Measurements from ENCODE around the gene CNR2. TPM values are rescaled to one million over a fixed set of nuclear protein-coding genes. Genes with fewer than 3 reads are reported as not detected.

Gene CNR2
- polyA plus RNA-seq, 1 of the 3 experiments (the other 2 are of a cell fraction): not detected

DNA sequence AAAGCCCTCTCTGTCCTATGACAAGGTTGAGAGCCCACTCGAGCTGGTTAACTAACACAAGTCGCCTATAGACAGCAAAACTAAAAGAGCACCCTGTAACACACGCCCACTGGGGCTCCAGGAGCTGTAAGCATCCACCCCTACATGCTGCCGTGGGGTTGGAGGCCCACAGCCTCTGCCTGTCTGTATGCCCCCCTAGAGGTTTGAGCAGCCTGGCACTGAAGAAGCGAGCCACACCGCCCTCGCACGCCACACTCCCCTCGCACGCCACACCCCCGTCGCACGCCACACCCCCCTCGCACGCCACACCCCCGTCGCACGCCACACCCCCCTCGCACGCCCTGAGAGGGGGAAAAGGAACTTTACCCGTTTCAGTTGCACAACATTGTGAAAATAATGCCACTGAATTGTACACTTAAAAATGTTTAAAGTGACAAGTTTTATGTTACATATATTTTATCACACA is 74.7 kb downstream of the CNR2 start:
- Histone ChIP-seq H3K4me2 (peak overlapping the region; percentile 84), H2AFZ (ENCODE audit: low read depth) (peak overlapping the region; percentile 97), H3K79me2 (ENCODE audit: insufficient read depth) (no peaks in the 10 kb centered on the region), H3K4me3 (ENCODE audit: low read depth in 2 of 2, low read length in 1 of 2) (peak overlapping the region; percentile 39 to 62), H3K27ac (ENCODE audit: low read depth in 2 of 2, low read length in 1 of 2) (no peak overlapping the region), H3K36me3 (replicated peaks in 1 of 2; ENCODE audit: control insufficient read depth in 1 of 2, insufficient read depth in 2 of 2, low read length in 1 of 2) (no peaks in the 10 kb centered on the region), H3K4me1 (ENCODE audit: control insufficient read depth in 1 of 2, insufficient read depth in 2 of 2, low read depth in 1 of 2, low read length in 1 of 2) (peaks cover 0 to 6% of the 10 kb centered on the region in 2 experiments; a peak in 1 of 4 replicates), H3K9ac (no peak overlapping the region; the same call in 1 of the 2 replicates), H3K9me3 (no peaks in the 10 kb centered on the region), H3F3A (replicated peaks; ENCODE audit: insufficient read depth) (no peaks in the 10 kb centered on the region), H3K27me3 (ENCODE audit: insufficient read depth) (no peaks in the 10 kb centered on the region), H4K20me1 (ENCODE audit: insufficient read depth) (no peaks in the 10 kb centered on the region), H3K9me2 (no peaks in the 10 kb centered on the region)
- ChIA-PET POLR2A (no interaction called here), CTCF (interaction anchor here (1.1 to 1.3 kb wide), 3 partner anchors 25 to 78 kb away, joined by 3 read pairs; no protein-coding TSS in a partner anchor)
- peak; percentile 88 for DNase-seq
- WGBS (ENCODE audit: low lambda C conversion rate): 4% methylated on average over 21 of the region's 21 CpGs
- no peak for TF ChIP-seq TAF1 (IDR thresholded peaks at IDR 0.05; ENCODE audit: borderline replicate concordance, low read depth, low read length)
- TF ChIP-seq, protein P1, sequence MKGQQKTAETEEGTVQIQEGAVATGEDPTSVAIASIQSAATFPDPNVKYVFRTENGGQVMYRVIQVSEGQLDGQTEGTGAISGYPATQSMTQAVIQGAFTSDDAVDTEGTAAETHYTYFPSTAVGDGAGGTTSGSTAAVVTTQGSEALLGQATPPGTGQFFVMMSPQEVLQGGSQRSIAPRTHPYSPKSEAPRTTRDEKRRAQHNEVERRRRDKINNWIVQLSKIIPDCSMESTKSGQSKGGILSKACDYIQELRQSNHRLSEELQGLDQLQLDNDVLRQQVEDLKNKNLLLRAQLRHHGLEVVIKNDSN (IDR thresholded peaks at IDR 0.05; ENCODE audit: borderline replicate concordance, low read depth): no peak
- TF ChIP-seq, protein P2, sequence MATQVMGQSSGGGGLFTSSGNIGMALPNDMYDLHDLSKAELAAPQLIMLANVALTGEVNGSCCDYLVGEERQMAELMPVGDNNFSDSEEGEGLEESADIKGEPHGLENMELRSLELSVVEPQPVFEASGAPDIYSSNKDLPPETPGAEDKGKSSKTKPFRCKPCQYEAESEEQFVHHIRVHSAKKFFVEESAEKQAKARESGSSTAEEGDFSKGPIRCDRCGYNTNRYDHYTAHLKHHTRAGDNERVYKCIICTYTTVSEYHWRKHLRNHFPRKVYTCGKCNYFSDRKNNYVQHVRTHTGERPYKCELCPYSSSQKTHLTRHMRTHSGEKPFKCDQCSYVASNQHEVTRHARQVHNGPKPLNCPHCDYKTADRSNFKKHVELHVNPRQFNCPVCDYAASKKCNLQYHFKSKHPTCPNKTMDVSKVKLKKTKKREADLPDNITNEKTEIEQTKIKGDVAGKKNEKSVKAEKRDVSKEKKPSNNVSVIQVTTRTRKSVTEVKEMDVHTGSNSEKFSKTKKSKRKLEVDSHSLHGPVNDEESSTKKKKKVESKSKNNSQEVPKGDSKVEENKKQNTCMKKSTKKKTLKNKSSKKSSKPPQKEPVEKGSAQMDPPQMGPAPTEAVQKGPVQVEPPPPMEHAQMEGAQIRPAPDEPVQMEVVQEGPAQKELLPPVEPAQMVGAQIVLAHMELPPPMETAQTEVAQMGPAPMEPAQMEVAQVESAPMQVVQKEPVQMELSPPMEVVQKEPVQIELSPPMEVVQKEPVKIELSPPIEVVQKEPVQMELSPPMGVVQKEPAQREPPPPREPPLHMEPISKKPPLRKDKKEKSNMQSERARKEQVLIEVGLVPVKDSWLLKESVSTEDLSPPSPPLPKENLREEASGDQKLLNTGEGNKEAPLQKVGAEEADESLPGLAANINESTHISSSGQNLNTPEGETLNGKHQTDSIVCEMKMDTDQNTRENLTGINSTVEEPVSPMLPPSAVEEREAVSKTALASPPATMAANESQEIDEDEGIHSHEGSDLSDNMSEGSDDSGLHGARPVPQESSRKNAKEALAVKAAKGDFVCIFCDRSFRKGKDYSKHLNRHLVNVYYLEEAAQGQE (IDR thresholded peaks at IDR 0.05; ENCODE audit: low read depth, low read length): no peak
- TF ChIP-seq, protein P3, sequence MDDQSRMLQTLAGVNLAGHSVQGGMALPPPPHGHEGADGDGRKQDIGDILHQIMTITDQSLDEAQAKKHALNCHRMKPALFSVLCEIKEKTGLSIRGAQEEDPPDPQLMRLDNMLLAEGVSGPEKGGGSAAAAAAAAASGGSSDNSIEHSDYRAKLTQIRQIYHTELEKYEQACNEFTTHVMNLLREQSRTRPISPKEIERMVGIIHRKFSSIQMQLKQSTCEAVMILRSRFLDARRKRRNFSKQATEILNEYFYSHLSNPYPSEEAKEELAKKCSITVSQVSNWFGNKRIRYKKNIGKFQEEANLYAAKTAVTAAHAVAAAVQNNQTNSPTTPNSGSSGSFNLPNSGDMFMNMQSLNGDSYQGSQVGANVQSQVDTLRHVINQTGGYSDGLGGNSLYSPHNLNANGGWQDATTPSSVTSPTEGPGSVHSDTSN (IDR thresholded peaks at IDR 0.05): no peak
- peak; percentile 74; the same call in 1 of the 2 replicates for TF ChIP-seq MXI1 (IDR thresholded peaks at IDR 0.05; ENCODE audit: low read depth, low read length)
- no peak for TF ChIP-seq FOXJ3 (CRISPR knock-in tag; IDR thresholded peaks at IDR 0.05)

DNA sequence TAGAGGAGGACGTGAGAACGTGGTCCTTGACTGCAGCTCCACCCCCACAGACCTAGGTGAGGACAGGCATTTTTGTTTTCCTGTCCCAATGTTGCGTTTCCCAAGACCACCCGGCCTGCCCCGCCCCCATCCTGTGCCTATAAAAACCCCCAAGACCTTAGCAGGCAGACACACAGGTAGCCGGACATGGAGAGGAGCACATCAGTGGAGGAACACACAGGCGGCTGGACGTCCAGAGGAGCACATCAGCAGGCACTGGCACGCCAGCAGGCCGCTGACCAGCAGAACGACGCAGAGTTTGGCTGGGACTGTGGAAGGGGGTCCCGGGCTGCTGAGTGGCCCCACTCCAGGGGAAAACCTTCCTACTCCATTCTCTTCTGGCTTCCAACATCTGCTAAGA is 75.3 kb downstream of the CNR2 start:
- ChIA-PET POLR2A (no interaction called here), CTCF (interaction anchor here (1.1 to 1.3 kb wide), 2 partner anchors 25 to 79 kb away, joined by 3 read pairs; no protein-coding TSS in a partner anchor)
- no peak for TF ChIP-seq FOSL2 (IDR thresholded peaks at IDR 0.05; ENCODE audit: borderline replicate concordance, low read depth)
- no peak for TF ChIP-seq MXI1 (IDR thresholded peaks at IDR 0.05; ENCODE audit: low read depth, low read length)
- TF ChIP-seq, protein P4, sequence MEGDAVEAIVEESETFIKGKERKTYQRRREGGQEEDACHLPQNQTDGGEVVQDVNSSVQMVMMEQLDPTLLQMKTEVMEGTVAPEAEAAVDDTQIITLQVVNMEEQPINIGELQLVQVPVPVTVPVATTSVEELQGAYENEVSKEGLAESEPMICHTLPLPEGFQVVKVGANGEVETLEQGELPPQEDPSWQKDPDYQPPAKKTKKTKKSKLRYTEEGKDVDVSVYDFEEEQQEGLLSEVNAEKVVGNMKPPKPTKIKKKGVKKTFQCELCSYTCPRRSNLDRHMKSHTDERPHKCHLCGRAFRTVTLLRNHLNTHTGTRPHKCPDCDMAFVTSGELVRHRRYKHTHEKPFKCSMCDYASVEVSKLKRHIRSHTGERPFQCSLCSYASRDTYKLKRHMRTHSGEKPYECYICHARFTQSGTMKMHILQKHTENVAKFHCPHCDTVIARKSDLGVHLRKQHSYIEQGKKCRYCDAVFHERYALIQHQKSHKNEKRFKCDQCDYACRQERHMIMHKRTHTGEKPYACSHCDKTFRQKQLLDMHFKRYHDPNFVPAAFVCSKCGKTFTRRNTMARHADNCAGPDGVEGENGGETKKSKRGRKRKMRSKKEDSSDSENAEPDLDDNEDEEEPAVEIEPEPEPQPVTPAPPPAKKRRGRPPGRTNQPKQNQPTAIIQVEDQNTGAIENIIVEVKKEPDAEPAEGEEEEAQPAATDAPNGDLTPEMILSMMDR (IDR thresholded peaks at IDR 0.05): no peak
- no peak for TF ChIP-seq NRF1 (IDR thresholded peaks at IDR 0.05; ENCODE audit: low read depth, low read length)
- TF ChIP-seq MEF2A (IDR thresholded peaks at IDR 0.05; ENCODE audit: borderline replicate concordance, low read depth): no peak
- TF ChIP-seq, protein P3 (IDR thresholded peaks at IDR 0.05): no peak
- no peak for TF ChIP-seq YY1 (IDR thresholded peaks at IDR 0.05; ENCODE audit: low read depth)
- TF ChIP-seq, protein P1 (IDR thresholded peaks at IDR 0.05; ENCODE audit: borderline replicate concordance, low read depth): no peak
- TF ChIP-seq EP300 (IDR thresholded peaks at IDR 0.05; ENCODE audit: borderline replicate concordance in 1 of 2, low read depth in 1 of 2, low read length in 1 of 2): no peak
- no peak for TF ChIP-seq TAF1 (IDR thresholded peaks at IDR 0.05; ENCODE audit: borderline replicate concordance, low read depth, low read length)
- no peak for TF ChIP-seq TCF12 (IDR thresholded peaks at IDR 0.05)

More for the DNA sequence above, 75.3 kb downstream of the CNR2 start:
- Histone ChIP-seq H3K27ac (ENCODE audit: low read depth in 2 of 2, low read length in 1 of 2) (no peak overlapping the region), H3K9me3 (no peaks in the 10 kb centered on the region), H4K20me1 (ENCODE audit: insufficient read depth) (no peaks in the 10 kb centered on the region), H3K4me3 (ENCODE audit: low read depth in 2 of 2, low read length in 1 of 2) (peak overlapping the region; percentile 39 to 62; a peak in 2 of 4 replicates), H3K9me2 (no peaks in the 10 kb centered on the region), H3K4me1 (ENCODE audit: control insufficient read depth in 1 of 2, insufficient read depth in 2 of 2, low read depth in 1 of 2, low read length in 1 of 2) (peaks cover 0 to 6% of the 10 kb centered on the region in 2 experiments; a peak in 1 of 4 replicates), H3F3A (replicated peaks; ENCODE audit: insufficient read depth) (no peaks in the 10 kb centered on the region), H2AFZ (ENCODE audit: low read depth) (peak overlapping the region; percentile 67), H3K9ac (no peak overlapping the region), H3K36me3 (replicated peaks in 1 of 2; ENCODE audit: control insufficient read depth in 1 of 2, insufficient read depth in 2 of 2, low read length in 1 of 2) (no peaks in the 10 kb centered on the region), H3K79me2 (ENCODE audit: insufficient read depth) (no peaks in the 10 kb centered on the region), H3K27me3 (ENCODE audit: insufficient read depth) (no peaks in the 10 kb centered on the region), H3K4me2 (peak overlapping the region; percentile 84)
- DNase-seq: no peak
- WGBS (ENCODE audit: low lambda C conversion rate): 41% methylated on average over 9 of the region's 13 CpGs
